ENCODE data around the gene CCND1.
"Not testable (repeated sequence)": the region's sequence is repeated elsewhere in the genome, so short reads cannot be mapped to it uniquely, and the experiment has no call there.

Gene CCND1

DNA sequence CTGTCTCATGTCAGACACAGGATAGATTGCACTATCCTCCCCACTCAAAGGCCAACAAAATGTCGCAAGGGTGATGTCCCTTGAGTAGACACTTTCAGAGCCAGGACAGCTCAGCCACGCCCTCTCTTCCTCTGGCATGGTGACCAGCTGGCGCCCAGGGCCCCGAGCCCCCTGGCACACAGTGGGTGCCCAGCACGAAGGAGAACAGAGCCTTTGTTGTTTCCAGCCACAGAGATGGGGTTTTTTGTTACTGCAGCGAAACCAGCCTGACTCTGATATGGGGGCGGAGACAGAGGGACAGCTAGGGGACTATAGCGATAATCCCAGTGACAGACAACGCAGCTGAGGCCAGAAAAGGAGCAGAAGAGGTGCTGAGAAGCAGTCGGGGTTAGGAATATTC lies 23.3 kb upstream of the CCND1 start:
- DNase-seq (ENCODE audit: low spot score): no peak

- no peak for DNase-seq (ENCODE audit: low spot score)
Measured at GRCh38 chr11:69618237-69618636, 22.7 kb upstream of the CCND1 start.

- DNase-seq (ENCODE audit: low spot score): no peak
Measured at GRCh38 chr11:69620683-69621290, 20.2 kb upstream of the CCND1 start.

DNA sequence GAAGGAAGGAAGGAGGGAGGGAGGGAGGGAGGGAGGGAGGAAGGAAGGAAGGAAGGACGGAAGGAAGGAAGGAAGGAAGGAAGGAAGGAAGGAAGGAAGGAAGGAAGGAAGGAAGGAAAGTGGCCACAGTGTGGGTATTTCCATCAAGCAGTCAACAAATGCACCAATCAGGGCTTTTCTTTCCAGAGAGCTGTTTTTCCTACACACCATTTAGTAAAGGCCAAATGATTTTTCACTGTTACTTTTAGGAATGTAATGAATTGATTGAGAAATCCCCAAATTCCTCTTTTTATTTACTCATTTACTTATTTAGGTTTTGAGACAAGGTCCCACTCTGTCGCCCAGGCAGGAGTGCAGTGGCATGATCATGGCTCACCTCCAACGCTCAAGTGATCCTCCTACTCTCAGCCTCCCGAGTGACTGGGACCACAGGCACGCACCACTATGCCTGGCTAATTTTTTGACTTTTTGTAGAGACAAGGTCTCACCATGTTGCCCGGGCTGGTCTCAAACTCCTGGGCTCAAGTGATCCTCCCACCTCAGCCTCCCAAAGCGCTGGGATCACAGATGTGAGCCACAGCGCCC lies 18.8 kb upstream of the CCND1 start:
- not testable (repeated sequence) for DNase-seq (ENCODE audit: low spot score)

DNA sequence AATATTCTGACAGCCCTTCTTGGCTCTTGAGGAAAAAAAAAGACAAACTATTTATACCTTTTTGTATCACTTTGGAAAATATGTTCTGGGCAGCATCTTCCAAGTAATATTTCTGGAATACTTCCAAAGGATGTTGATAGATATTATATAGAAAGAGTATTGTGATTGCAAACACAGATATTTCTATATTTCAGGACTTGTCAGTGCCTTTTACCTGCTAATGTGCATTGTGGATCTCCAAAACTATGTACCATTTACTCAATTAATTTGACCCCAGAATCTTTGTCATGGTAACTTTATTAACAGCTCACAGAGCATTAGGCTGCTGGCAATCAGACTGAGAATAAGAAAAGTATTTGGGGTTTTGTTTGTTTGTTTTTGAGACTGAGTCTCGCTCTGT lies 16.7 kb upstream of the CCND1 start:
- no peak for DNase-seq (ENCODE audit: low spot score)

DNA sequence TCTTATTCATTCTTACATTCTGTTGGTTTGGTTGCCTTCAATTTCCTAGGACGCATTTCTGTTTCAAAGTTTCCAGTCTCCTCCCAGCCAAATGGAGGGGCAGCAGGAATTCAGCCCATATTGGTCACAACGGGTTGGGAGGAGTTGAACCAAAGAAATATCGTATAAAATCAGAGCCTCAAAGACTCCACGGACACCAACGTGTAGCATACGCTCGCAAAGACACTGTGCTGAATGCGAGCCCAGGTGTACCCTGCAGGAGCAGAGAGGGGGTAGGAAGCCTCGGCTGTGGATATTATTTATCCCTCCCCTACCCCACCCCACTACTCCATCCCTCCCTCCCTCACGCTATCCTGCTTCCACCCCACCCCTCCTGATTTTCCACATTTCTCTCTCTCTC lies 15.5 kb upstream of the CCND1 start:
- DNase-seq (ENCODE audit: low spot score): no peak

GRCh38 chr11:69627551-69627950 lies 13.4 kb upstream of the CCND1 start:
- DNase-seq (ENCODE audit: low spot score): no peak

GRCh38 chr11:69630017-69630416 lies 10.9 kb upstream of the CCND1 start:
- no peak for DNase-seq (ENCODE audit: low spot score)

GRCh38 chr11:69630424-69630823 lies 10.5 kb upstream of the CCND1 start:
- no peak for DNase-seq (ENCODE audit: low spot score)

GRCh38 chr11:69632900-69633299 lies 8.1 kb upstream of the CCND1 start:
- no peak for DNase-seq (ENCODE audit: low spot score)

- no peak for DNase-seq (ENCODE audit: low spot score)
Measured at GRCh38 chr11:69634069-69634468, 6.9 kb upstream of the CCND1 start.

- no peak for DNase-seq (ENCODE audit: low spot score)
Measured at GRCh38 chr11:69634590-69634989, 6.4 kb upstream of the CCND1 start.

DNA sequence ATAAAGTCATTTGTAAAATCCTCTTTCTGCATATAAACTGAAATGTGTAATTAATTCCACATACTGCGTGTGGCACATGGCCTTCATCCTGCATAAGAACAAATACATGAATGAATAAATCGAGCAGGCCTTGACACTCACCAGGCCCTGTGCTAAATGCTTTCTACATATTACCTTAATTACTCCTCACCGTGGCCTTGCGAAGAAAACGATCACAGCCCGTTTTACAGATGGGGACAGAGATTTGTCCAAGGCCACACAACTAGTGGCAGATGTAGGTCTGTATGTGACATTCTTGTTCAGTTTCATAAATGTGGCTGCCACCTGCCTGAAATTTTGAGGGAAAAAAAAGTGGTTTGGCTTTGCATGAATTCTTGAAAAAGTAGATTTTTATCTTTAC lies 5.8 kb upstream of the CCND1 start:
- DNase-seq (ENCODE audit: low spot score): no peak

DNA sequence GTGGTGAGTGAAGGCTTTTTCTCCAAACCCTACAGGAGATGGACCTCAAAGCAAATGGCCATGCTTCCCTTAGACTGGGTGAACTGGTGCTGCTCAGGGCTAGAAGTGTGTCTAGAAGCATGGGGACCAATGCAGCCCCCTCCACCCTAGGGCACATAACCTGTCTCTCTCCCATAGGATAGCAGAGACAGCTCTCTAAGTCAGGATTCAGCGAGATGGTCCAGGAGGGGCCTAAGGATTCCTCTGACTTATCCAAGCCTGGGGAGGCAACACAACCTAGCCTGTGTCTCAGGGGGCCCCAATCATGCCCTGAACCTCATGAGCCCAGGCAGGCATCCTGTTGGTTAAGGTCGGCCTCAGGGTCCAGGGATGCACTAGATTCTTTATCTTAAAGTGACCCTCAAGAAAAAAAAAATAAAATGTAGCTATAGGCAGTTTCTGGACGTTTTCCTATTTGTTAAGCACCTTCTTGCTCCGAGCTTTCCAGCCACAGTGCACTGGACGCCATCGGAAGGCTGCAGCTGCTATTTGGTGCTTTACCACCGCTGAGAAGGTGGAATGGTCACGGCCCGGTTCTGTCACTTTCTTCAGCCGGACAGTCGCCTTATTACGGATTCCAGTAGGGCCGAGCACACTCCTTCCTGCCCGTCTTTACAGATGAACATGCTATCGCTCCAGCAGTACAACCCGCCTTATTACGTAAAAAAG lies 5.0 kb upstream of the CCND1 start:
- no peak for DNase-seq (ENCODE audit: low spot score)

DNA sequence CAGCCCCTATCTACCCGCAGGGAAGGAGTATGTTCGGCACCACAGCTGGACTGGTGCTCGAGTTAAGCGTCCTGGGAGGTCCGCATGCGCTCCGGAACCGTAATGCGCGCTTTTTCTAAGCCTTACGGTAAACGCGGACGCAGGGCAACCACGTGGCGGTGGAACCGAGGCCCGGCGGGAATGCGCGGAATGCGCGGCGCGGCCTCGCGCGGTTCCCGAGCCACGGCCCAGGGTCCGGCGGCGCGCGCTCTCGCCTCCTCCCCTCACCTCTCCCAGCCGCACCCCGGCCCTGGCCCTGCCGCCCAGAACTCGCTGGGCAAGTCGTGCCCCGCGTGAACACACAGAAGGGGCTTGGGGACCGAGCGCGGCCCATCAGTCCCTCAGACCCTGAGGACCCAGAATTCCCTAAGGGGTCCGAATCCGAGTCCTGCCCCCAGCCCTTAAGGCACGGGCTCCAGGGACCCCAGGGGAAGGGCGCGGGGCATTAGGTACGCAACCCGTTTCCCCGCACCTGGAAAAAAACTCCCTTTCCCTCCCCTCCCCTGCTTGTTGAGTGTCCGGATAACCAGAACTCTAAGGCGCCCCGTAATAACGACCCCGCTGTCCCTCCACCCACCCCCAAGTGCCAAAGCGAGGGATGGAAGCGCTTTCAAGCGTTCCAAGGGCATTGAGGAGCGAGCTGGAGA lies 4.3 kb upstream of the CCND1 start:
- no peak for DNase-seq (ENCODE audit: low spot score)

GRCh38 chr11:69637198-69637940 lies 3.6 kb upstream of the CCND1 start:
- DNase-seq (ENCODE audit: low spot score): no peak

DNA sequence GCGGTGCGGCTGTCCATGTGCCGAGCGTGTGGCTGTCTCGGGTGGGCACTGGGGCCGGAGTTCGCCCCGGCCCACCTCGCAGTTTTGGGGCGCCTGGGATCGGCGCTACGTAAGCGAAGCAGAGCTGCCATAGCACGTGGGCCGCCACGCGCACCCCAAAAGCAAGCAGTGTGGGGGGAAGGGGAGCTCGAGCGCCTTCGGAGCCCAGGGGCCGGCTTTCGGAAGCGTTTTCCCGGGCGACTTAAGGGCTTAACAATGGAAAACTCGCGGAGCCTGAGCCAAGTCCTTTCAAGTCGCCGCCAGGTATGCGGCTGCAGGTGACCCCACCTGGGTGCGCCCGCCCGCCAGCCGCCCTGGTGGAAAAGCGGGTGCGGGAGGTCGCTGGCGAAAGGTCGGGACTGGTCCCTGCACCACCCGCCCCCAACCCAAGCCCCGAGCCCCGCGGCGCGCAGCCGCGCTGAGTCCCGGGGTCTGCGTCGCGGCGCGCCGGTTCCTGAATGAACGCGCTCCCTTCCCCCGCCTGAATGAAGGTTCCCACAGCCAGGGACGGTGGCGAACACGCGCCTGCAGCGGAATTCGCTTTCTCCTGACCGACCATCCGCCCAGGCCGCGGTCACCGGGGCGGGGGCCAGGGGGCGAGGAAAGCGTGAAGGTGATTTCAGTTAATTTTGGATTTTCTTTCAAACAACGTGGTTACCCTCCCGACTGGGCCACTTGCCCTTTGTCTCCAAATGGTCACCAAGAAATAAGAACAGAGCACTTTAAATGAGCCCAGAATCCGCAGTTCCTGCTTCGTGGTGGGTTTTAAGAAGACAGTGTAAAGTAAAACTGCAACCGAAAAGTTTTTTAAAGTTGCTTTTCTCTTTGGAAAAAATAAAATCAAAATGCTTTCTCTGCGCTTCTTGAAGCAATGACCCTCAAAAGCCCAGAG lies 2.8 kb upstream of the CCND1 start:
- DNase-seq (ENCODE audit: low spot score): no peak

DNA sequence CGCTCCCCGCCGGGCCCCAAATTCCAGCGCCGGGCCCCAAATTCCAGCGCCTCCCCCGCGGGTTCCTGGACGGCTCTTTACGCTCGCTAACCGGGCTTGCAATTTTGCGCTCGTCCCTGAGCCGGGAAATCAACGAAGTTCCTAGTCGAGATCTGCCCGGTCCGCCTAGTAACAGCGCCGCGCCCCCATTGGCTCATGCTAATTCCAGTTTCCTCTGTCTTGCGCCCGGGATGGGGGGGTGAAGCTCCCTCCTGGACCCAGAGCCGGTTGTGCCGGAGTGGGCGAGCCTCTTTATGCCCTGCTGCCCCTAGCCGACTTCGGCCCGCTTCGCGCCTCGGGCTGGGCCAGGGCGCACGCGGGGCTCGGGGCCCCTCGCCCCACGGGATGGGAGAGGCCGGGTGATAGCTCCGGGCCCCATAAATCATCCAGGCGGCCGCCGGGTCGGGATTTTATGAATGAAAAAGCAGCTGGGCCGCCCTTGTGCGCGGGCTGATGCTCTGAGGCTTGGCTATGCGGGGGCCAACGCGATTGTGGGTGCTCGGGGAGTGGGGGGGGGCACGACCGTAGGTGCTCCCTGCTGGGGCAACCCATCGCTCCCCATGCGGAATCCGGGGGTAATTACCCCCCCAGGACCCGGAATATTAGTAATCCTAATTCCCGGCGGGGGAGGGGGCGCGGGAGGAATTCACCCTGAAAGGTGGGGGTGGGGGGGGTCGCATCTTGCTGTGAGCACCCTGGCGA lies 1.8 kb upstream of the CCND1 start:
- DNase-seq (ENCODE audit: low spot score): no peak

DNA sequence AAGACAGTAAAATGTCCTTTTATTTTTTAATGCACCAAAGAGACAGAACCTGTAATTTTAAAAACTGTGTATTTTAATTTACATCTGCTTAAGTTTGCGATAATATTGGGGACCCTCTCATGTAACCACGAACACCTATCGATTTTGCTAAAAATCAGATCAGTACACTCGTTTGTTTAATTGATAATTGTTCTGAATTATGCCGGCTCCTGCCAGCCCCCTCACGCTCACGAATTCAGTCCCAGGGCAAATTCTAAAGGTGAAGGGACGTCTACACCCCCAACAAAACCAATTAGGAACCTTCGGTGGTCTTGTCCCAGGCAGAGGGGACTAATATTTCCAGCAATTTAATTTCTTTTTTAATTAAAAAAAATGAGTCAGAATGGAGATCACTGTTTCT lies 1.1 kb upstream of the CCND1 start:
- DNase-seq (ENCODE audit: low spot score): no peak

GRCh38 chr11:69640260-69640994 lies 529 bp upstream of the CCND1 start:
- DNase-seq (ENCODE audit: low spot score): no peak

Measured in CD4-positive, alpha-beta T cell treated with Interleukin-15 for 4 hours (primary cell).